Measurements from ENCODE around the gene SLC22A8. TPM values are rescaled to one million over a fixed set of nuclear protein-coding genes. Genes with fewer than 3 reads are reported as not detected.

SLC22A8 gene
- total RNA-seq, 1 donor from 2014 or later = not detected

GRCh38 chr11:62985041-62985750, 30.4 kb downstream of the SLC22A8 start:
- Histone ChIP-seq H3K4me3 (no peak overlapping the region), H4K20me1 (ENCODE audit: low read depth) (no peaks in the 10 kb centered on the region), H3K27me3 (no peaks in the 10 kb centered on the region), H2AFZ (replicated peaks) (no peak overlapping the region), H3K36me3 (no peaks in the 10 kb centered on the region), H3K79me2 (ENCODE audit: low read depth) (no peaks in the 10 kb centered on the region), H3K4me1 (peaks cover 13% of the 10 kb centered on the region), H3F3A (ENCODE audit: low read depth) (peaks cover 10% of the 10 kb centered on the region), H3K9me3 (ENCODE audit: low read depth) (no peaks in the 10 kb centered on the region), H3K4me2 (peak overlapping the region; percentile 62), H3K27ac (peak overlapping the region; percentile 53), H3K9ac (no peak overlapping the region)
- peaks cover 10% of the 10 kb centered on the region for H3K4me1 Mint-ChIP-seq
- H3K9me3 Mint-ChIP-seq = no peaks in the 10 kb centered on the region
- DNase-seq (ENCODE audit: low spot score) = no peak
- TF ChIP-seq EZH2phosphoT487 (IDR thresholded peaks at IDR 0.05) (no peak), CTCF (IDR thresholded peaks at IDR 0.05) (no peak), EZH2 (IDR thresholded peaks at IDR 0.05) (no peak)
- no peak overlapping the region for H3K4me3 Mint-ChIP-seq
- H3K27me3 Mint-ChIP-seq (ENCODE audit: insufficient read depth, low read depth) = peaks cover 9% of the 10 kb centered on the region
- H3K36me3 Mint-ChIP-seq = no peaks in the 10 kb centered on the region
- no peak overlapping the region for H3K27ac Mint-ChIP-seq

GRCh38 chr11:62984451-62984991, 31.1 kb downstream of the SLC22A8 start, which contains the start of gene SLC22A6:
Gene SLC22A6, minus strand, starts transcription at chr11:62984967. Its CDS starts 277 bp downstream, at chr11:62984690.
- peak within 1 kb of the TSS; percentile 62 for H3K4me2 ChIP-seq
- H3K36me3 ChIP-seq = no peaks in the 10 kb centered on the region
- no peak within 1 kb of the TSS for H2AFZ ChIP-seq (replicated peaks)
- Mint-ChIP-seq H3K27me3 (ENCODE audit: insufficient read depth, low read depth) (peaks cover 12% of the 10 kb centered on the region), H3K27ac (peak within 1 kb of the TSS; percentile 57), H3K9me3 (no peaks in the 10 kb centered on the region), H3K36me3 (no peaks in the 10 kb centered on the region), H3K4me3 (no peak within 1 kb of the TSS), H3K4me1 (peaks cover 10% of the 10 kb centered on the region)
- H4K20me1 ChIP-seq (ENCODE audit: low read depth) = no peaks in the 10 kb centered on the region
- H3F3A ChIP-seq (ENCODE audit: low read depth) = peaks cover 10% of the 10 kb centered on the region
- peaks cover 13% of the 10 kb centered on the region for H3K4me1 ChIP-seq
- H3K79me2 ChIP-seq (ENCODE audit: low read depth) = no peaks in the 10 kb centered on the region
- H3K9me3 ChIP-seq (ENCODE audit: low read depth) = no peaks in the 10 kb centered on the region
- TF ChIP-seq EZH2 (IDR thresholded peaks at IDR 0.05) = no peak
- H3K4me3 ChIP-seq = no peak within 1 kb of the TSS
- DNase-seq (ENCODE audit: low spot score) = peak; percentile 62
- peak within 1 kb of the TSS; percentile 53 for H3K27ac ChIP-seq
- H3K9ac ChIP-seq = no peak within 1 kb of the TSS
- H3K27me3 ChIP-seq = no peaks in the 10 kb centered on the region

- Mint-ChIP-seq H3K9me3 (no peaks in the 10 kb centered on the region), H3K36me3 (no peaks in the 10 kb centered on the region), H3K4me3 (no peak overlapping the region), H3K27me3 (ENCODE audit: insufficient read depth, low read depth) (peaks cover 8% of the 10 kb centered on the region), H3K4me1 (peaks cover 10% of the 10 kb centered on the region), H3K27ac (no peak overlapping the region)
- H3K4me3 ChIP-seq = no peak overlapping the region
- no peaks in the 10 kb centered on the region for H3K36me3 ChIP-seq
- no peak for TF ChIP-seq CTCF (IDR thresholded peaks at IDR 0.05)
- no peak for TF ChIP-seq EZH2 (IDR thresholded peaks at IDR 0.05)
- no peak for TF ChIP-seq EZH2phosphoT487 (IDR thresholded peaks at IDR 0.05)
- no peaks in the 10 kb centered on the region for H3K27me3 ChIP-seq
- no peak overlapping the region for H2AFZ ChIP-seq (replicated peaks)
- H4K20me1 ChIP-seq (ENCODE audit: low read depth) = no peaks in the 10 kb centered on the region
- no peak overlapping the region for H3K27ac ChIP-seq
- DNase-seq (ENCODE audit: low spot score) = no peak
- peaks cover 13% of the 10 kb centered on the region for H3K4me1 ChIP-seq
- H3K9ac ChIP-seq = no peak overlapping the region
- no peaks in the 10 kb centered on the region for H3K79me2 ChIP-seq (ENCODE audit: low read depth)
- H3F3A ChIP-seq (ENCODE audit: low read depth) = peaks cover 10% of the 10 kb centered on the region
- H3K9me3 ChIP-seq (ENCODE audit: low read depth) = no peaks in the 10 kb centered on the region
- no peak overlapping the region for H3K4me2 ChIP-seq
Observed at GRCh38 chr11:62983536-62984199, 32.0 kb downstream of the SLC22A8 start.

Data from neural progenitor cell (in vitro differentiated cells).